GM18951 (cell line): Measurements from ENCODE around the gene STIM1.
"Not testable (repeated sequence)": the region's sequence is repeated elsewhere in the genome, so short reads cannot be mapped to it uniquely, and the experiment has no call there.

ENCODE experiments used
- POLR2A ChIP-seq: IDR thresholded peaks from 4 replicates; pipeline ENCODE4 v1.6.1; 2011; ENCODE audit warnings: mild to moderate bottlenecking; ENCODE audit not compliant: insufficient read length, insufficient read depth; ENCODE audit errors: extremely low read depth
- in situ Hi-C: fragments of 300-500 bp; cut with MboI; formaldehyde crosslinking; loops from one replicate; pipeline ENCODE4 v1.12.0; 2022; ENCODE audit warnings: low sequenced_read_pairs, mixed read lengths, inconsistent platforms; ENCODE audit not compliant: unreplicated experiment

Gene STIM1

GRCh38 chr11:4098026-4098621 lies 242.7 kb downstream of the STIM1 start:
- no peak for TF ChIP-seq POLR2A
- in situ Hi-C loops = no loop called here

GRCh38 chr11:4102711-4103110 lies 247.2 kb downstream of the STIM1 start:
- no peak for TF ChIP-seq POLR2A
- in situ Hi-C loops = no loop called here

- in situ Hi-C loops = no loop called here
- TF ChIP-seq POLR2A = no peak
Measured at GRCh38 chr11:4103269-4103668, 247.8 kb downstream of the STIM1 start.

GRCh38 chr11:4105916-4106315 lies 250.5 kb downstream of the STIM1 start:
- in situ Hi-C loops = no loop called here
- TF ChIP-seq POLR2A = no peak

GRCh38 chr11:4111834-4112233 lies 256.4 kb downstream of the STIM1 start:
- in situ Hi-C loops = no loop called here

GRCh38 chr11:4115128-4115527 lies 259.7 kb downstream of the STIM1 start:
- TF ChIP-seq POLR2A = no peak
- in situ Hi-C loops = no loop called here

More at GRCh38 chr11:4111834-4112233, 256.4 kb downstream of the STIM1 start:
- TF ChIP-seq POLR2A = no peak

GRCh38 chr11:4118107-4118506 lies 262.6 kb downstream of the STIM1 start:
- no peak for TF ChIP-seq POLR2A
- in situ Hi-C loops = no loop called here

GRCh38 chr11:4123218-4123617 lies 267.8 kb downstream of the STIM1 start:
- TF ChIP-seq POLR2A = no peak
- in situ Hi-C loops = no loop called here

GRCh38 chr11:4125141-4125540 lies 269.7 kb downstream of the STIM1 start:
- in situ Hi-C loops = no loop called here

GRCh38 chr11:4127357-4127756 lies 271.9 kb downstream of the STIM1 start:
- TF ChIP-seq POLR2A = no peak
- in situ Hi-C loops = no loop called here

More at GRCh38 chr11:4125141-4125540, 269.7 kb downstream of the STIM1 start:
- TF ChIP-seq POLR2A = no peak

- in situ Hi-C loops = not testable (repeated sequence)
Measured at GRCh38 chr11:4130219-4130618, 274.8 kb downstream of the STIM1 start.

- TF ChIP-seq POLR2A = no peak
- in situ Hi-C loops = no loop called here
Measured at GRCh38 chr11:4134806-4135205, 279.3 kb downstream of the STIM1 start.

- in situ Hi-C loops = no loop called here
Measured at GRCh38 chr11:4138497-4138896, 283.0 kb downstream of the STIM1 start.

GRCh38 chr11:4140067-4140636 lies 284.7 kb downstream of the STIM1 start:
- no peak for TF ChIP-seq POLR2A

More at GRCh38 chr11:4138497-4138896, 283.0 kb downstream of the STIM1 start:
- no peak for TF ChIP-seq POLR2A

More at GRCh38 chr11:4140067-4140636, 284.7 kb downstream of the STIM1 start:
- in situ Hi-C loops = no loop called here
